H1 (cell line): ENCODE results near the gene ZNF101. TPM values are rescaled to one million over a fixed set of nuclear protein-coding genes. Genes with fewer than 3 reads are reported as not detected.

ENCODE experiments used
- CTCF ChIA-PET: fragments of 300-600 bp; sonication (Branson Sonifier 250); formaldehyde crosslinking; loops from one replicate; lab custom pipeline; 2021; ENCODE audit not compliant: partially characterized antibody; lab: Charles Lee
- POLR2A ChIA-PET: fragments of 300-600 bp; sonication (Branson Sonifier 250); formaldehyde crosslinking; loops from one replicate; lab custom pipeline; 2021; ENCODE audit warnings: inconsistent platforms; ENCODE audit not compliant: partially characterized antibody; lab: Charles Lee
- DNase-seq, 2 experiments: peaks; one replicate each; pipeline versions ENCODE4 v3.0.0 to v3.0.0-alpha.2; 2010 to 2022; ENCODE audit warnings: low spot score in 2 of 2, low read depth in 1 of 2, mixed read lengths in 1 of 2
- FAIRE-seq: peaks from 2 replicates; lab custom pipeline; 2011; peaks lifted over from hg19 to GRCh38; lab: Jason Lieb, UNC
- H2AFZ ChIP-seq: 2 replicates; pipeline ENCODE4 v1.8.1; 2012; ENCODE audit warnings: low read length, inconsistent platforms
- H2AK5ac ChIP-seq: 2 replicates; pipeline ENCODE4 v1.6.1; 2013; ENCODE audit warnings: low read depth, low read length
- H2BK120ac ChIP-seq: replicated peaks from 2 replicates; pipeline ENCODE3; 2013; ENCODE audit warnings: low read depth, low read length, inconsistent platforms
- H2BK12ac ChIP-seq: 2 replicates; pipeline ENCODE4 v1.6.1; 2013; ENCODE audit warnings: low read depth, low read length
- H2BK15ac ChIP-seq: 2 replicates; pipeline ENCODE4 v1.6.1; 2013; ENCODE audit warnings: low read length
- H2BK20ac ChIP-seq: 2 replicates; pipeline ENCODE4 v1.6.1; 2013; ENCODE audit warnings: low read length
- H2BK5ac ChIP-seq: 2 replicates; pipeline ENCODE4 v1.6.1; 2013; ENCODE audit warnings: low read depth, low read length
- H3K14ac ChIP-seq: 2 replicates; pipeline ENCODE4 v1.6.1; 2013; ENCODE audit warnings: inconsistent platforms; ENCODE audit not compliant: insufficient read length
- H3K18ac ChIP-seq: 2 replicates; pipeline ENCODE4 v1.6.1; 2013; ENCODE audit warnings: low read length; ENCODE audit errors: extremely low read depth
- H3K23ac ChIP-seq: 2 replicates; pipeline ENCODE4 v1.6.1; 2013; ENCODE audit warnings: inconsistent platforms; ENCODE audit not compliant: insufficient read length
- H3K23me2 ChIP-seq: 2 replicates; pipeline ENCODE4 v1.6.1; 2013; ENCODE audit warnings: low read depth, low read length
- H3K27ac ChIP-seq: 2 replicates; pipeline ENCODE4 v1.6.1; 2011; ENCODE audit warnings: low read depth, low read length, inconsistent platforms
- H3K27me3 ChIP-seq, 4 experiments: replicated peaks in 1 of 4; 1 replicate in 1 of 4; 2 replicates in 3 of 4; pipeline versions ENCODE4 v1.6.1 to v1.8.1; 2011 to 2013; ENCODE audit warnings: low read length in 3 of 4, mild to moderate bottlenecking in 3 of 4, inconsistent platforms in 2 of 4, mixed read lengths in 2 of 4, moderate library complexity in 1 of 4; ENCODE audit not compliant: control insufficient read depth in 3 of 4, insufficient read depth in 3 of 4; ENCODE audit errors: extremely low read depth in 1 of 4
- H3K36me3 ChIP-seq, 4 experiments: 2 replicates each; pipeline versions ENCODE4 v1.6.1 to v1.8.1; 2011 to 2013; ENCODE audit warnings: mild to moderate bottlenecking in 4 of 4, low read length in 3 of 4, moderate library complexity in 2 of 4, control low read depth in 1 of 4, inconsistent platforms in 1 of 4; ENCODE audit not compliant: insufficient read depth in 4 of 4, control insufficient read depth in 2 of 4
- H3K4ac ChIP-seq: replicated peaks from 2 replicates; pipeline ENCODE3; 2013; ENCODE audit warnings: low read length, low read depth, mixed read lengths, inconsistent platforms; ENCODE audit not compliant: insufficient read length
- H3K4me1 ChIP-seq, 4 experiments: replicated peaks in 1 of 4; 1 replicate in 1 of 4; 2 replicates in 3 of 4; pipeline versions ENCODE4 v1.6.1 to v1.8.1; 2011 to 2013; ENCODE audit warnings: low read length in 3 of 4, inconsistent platforms in 2 of 4, mixed read lengths in 1 of 4; ENCODE audit not compliant: insufficient read depth in 4 of 4, control insufficient read depth in 3 of 4
- H3K4me2 ChIP-seq, 2 experiments: 2 replicates each; pipeline versions ENCODE4 v1.6.1 to v1.8.1; 2011 to 2013; ENCODE audit warnings: low read depth in 2 of 2, low read length in 2 of 2, control low read depth in 1 of 2, inconsistent platforms in 1 of 2, mild to moderate bottlenecking in 1 of 2; ENCODE audit not compliant: insufficient read depth in 1 of 2
- H3K4me3 ChIP-seq, 4 experiments: fragments of 200-600, 300-600 bp in 1 of 4; sonication (generic), shearing (Covaris generic), sonication (Bioruptor Twin) in 1 of 4; 2 replicates each; pipeline versions ENCODE4 v1.5.1 to v1.8.1; 2011 to 2016; ENCODE audit warnings: low read length in 4 of 4, low read depth in 3 of 4, control low read depth in 2 of 4, inconsistent platforms in 2 of 4, mild to moderate bottlenecking in 2 of 4, mixed read lengths in 1 of 4, moderate library complexity in 1 of 4; ENCODE audit not compliant: insufficient read depth in 2 of 4; ENCODE audit errors: extremely low read depth in 1 of 4
- H3K56ac ChIP-seq: replicated peaks from 2 replicates; pipeline ENCODE3; 2013; ENCODE audit warnings: low read depth, mild to moderate bottlenecking, mixed read lengths, low read length, inconsistent platforms; ENCODE audit not compliant: insufficient read length
- H3K79me1 ChIP-seq: 2 replicates; pipeline ENCODE4 v1.6.1; 2013; ENCODE audit warnings: low read depth, low read length, control low read depth
- H3K79me2 ChIP-seq, 2 experiments: 2 replicates each; pipeline versions ENCODE4 v1.6.1 to v1.8.1; 2012 to 2013; ENCODE audit warnings: low read length in 2 of 2, mild to moderate bottlenecking in 2 of 2, inconsistent platforms in 1 of 2; ENCODE audit not compliant: insufficient read depth in 2 of 2, control insufficient read depth in 1 of 2
- H3K9ac ChIP-seq, 4 experiments: replicated peaks in 1 of 4; 1 replicate in 1 of 4; 2 replicates in 3 of 4; pipeline versions ENCODE4 v1.6.1 to v1.8.1; 2011 to 2013; ENCODE audit warnings: low read depth in 3 of 4, low read length in 3 of 4, control low read depth in 2 of 4, mild to moderate bottlenecking in 2 of 4, moderate library complexity in 2 of 4, inconsistent platforms in 1 of 4; ENCODE audit errors: extremely low read depth in 1 of 4
- H3K9me3 ChIP-seq, 2 experiments: 2 replicates each; pipeline versions ENCODE4 v1.6.1 to v1.8.1; 2012 to 2013; ENCODE audit warnings: mild to moderate bottlenecking in 2 of 2, moderate library complexity in 2 of 2, control low read depth in 1 of 2, inconsistent platforms in 1 of 2, low read depth in 1 of 2, low read length in 1 of 2, mixed read lengths in 1 of 2; ENCODE audit not compliant: insufficient read depth in 2 of 2
- H4K20me1 ChIP-seq, 2 experiments: replicated peaks in 1 of 2; 2 replicates each; pipeline versions ENCODE3 to v1.8.1; 2011 to 2013; ENCODE audit warnings: inconsistent platforms in 2 of 2, low read length in 2 of 2, mild to moderate bottlenecking in 1 of 2; ENCODE audit not compliant: insufficient read depth in 2 of 2, control insufficient read depth in 1 of 2
- H4K5ac ChIP-seq: 2 replicates; pipeline ENCODE4 v1.6.1; 2013; ENCODE audit warnings: low read length, low read depth, mixed read lengths, inconsistent platforms; ENCODE audit not compliant: insufficient read length
- H4K8ac ChIP-seq: 2 replicates; pipeline ENCODE4 v1.8.0; 2013; ENCODE audit warnings: mild to moderate bottlenecking, moderate library complexity, low read length, inconsistent platforms; ENCODE audit not compliant: insufficient read depth; ENCODE audit errors: extremely low read depth
- H4K91ac ChIP-seq: replicated peaks from 2 replicates; pipeline ENCODE3; 2013; ENCODE audit warnings: low read length, mixed read lengths, inconsistent platforms; ENCODE audit not compliant: insufficient read length
- ATF3 ChIP-seq: IDR thresholded peaks from 2 replicates; pipeline ENCODE4 v1.6.1; 2011; ENCODE audit warnings: low read depth, mild to moderate bottlenecking, low read length; ENCODE audit not compliant: insufficient read depth
- CBX8 ChIP-seq: fragments of 300-800, 300-1000 bp; sonication (generic); IDR thresholded peaks from 2 replicates; pipeline ENCODE4 v1.7.1; 2016; ENCODE audit warnings: low read depth, low read length, borderline replicate concordance
- CEBPB ChIP-seq: IDR thresholded peaks from 2 replicates; pipeline ENCODE4 v1.6.1; 2012; ENCODE audit warnings: low read depth, low read length
- CHD2 ChIP-seq: IDR thresholded peaks from 2 replicates; pipeline ENCODE4 v1.6.1; 2012; ENCODE audit warnings: low read length, improper control_type of control experiment
- E2F6 ChIP-seq: IDR thresholded peaks from 2 replicates; pipeline ENCODE4 v1.6.1; 2012; ENCODE audit warnings: inconsistent platforms
- GTF2F1 ChIP-seq: IDR thresholded peaks from 2 replicates; pipeline ENCODE4 v1.6.1; 2012; ENCODE audit warnings: low read depth, low read length, improper control_type of control experiment, borderline replicate concordance
- SUZ12 ChIP-seq: fragments of 200-600 bp; sonication (generic); IDR thresholded peaks from 2 replicates; pipeline ENCODE4 v1.6.1; 2012; ENCODE audit warnings: mild to moderate bottlenecking, inconsistent platforms, low read length, moderate library complexity, mixed read lengths
- YY1 ChIP-seq: IDR thresholded peaks from 2 replicates; pipeline ENCODE4 v1.6.1; 2011; ENCODE audit warnings: low read depth, mild to moderate bottlenecking, low read length
- WGBS, 2 experiments: shearing (Covaris generic) in 1 of 2; methylation state at CpG; one replicate each; pipeline versions ENCODE4 v1.1.6 to v1.1.7; 2013 to 2015; ENCODE audit warnings: low lambda C conversion rate in 2 of 2, mixed read lengths in 2 of 2, inconsistent platforms in 1 of 2, low coverage in 1 of 2, missing lambda C conversion rate in 1 of 2; ENCODE audit not compliant: insufficient replicate concordance in 2 of 2, insufficient coverage in 1 of 2, insufficient read length in 1 of 2; ENCODE audit errors: extremely low coverage in 1 of 2, missing lambda C conversion rate in 1 of 2; 5-methylcytosine and 5-hydroxymethylcytosine counted together
- polyA plus RNA-seq, 7 experiments: library from polyadenylated mRNA; depleted of rRNA in 3 of 7; stranded (reverse) in 5 of 7; unstranded in 2 of 7; fragments of >200 nt in 5 of 7; fragments of 200-250 nt in 2 of 7; gene quantifications; 1 replicate in 5 of 7; 2 replicates in 1 of 7; 4 replicates in 1 of 7; pipeline versions ENCODE4 v1.2.1 to v1.2.3, GENCODE V29; 2011 to 2013; ENCODE audit warnings: missing spikeins in 2 of 7, mixed read lengths in 2 of 7
- total RNA-seq: library from RNA; stranded (reverse); fragmentation: NEBNext Ultra II Directional; extraction: Animal tissue kit (Norgen Biotek cat#: 25700); gene quantifications from 2 replicates; pipeline ENCODE4 v1.2.1, GENCODE V29; 2021

ZNF101 gene
- total and polyA plus RNA-seq, 2 of the 8 experiments (the other 6 are each of a cell fraction or from before 2014, with no cell fraction given) = 13.0 to 50.9 TPM

GRCh38 chr19:19649155-19649554, 19.5 kb upstream of the ZNF101 start:
- Histone ChIP-seq H3K79me1 (0 out of 2 replicates have a peak, but pooled peaks cover 2% of the 10 kb centered on the region), H3K79me2 (no peaks in the 10 kb centered on the region), H3K23me2 (no peaks in the 10 kb centered on the region), H3K23ac (no peak overlapping the region), H2AK5ac (no peak overlapping the region), H4K20me1 (peaks cover 7 to 19% of the 10 kb centered on the region in 2 experiments), H2BK5ac (no peak overlapping the region), H3K9me3 (no peaks in the 10 kb centered on the region), H4K91ac (no peak overlapping the region), H2BK20ac (no peak overlapping the region), H3K4me2 (no peak overlapping the region), H3K14ac (no peak overlapping the region), H4K5ac (no peak overlapping the region), H3K27me3 (no peaks in the 10 kb centered on the region), H2BK12ac (no peak overlapping the region), H2BK120ac (no peak overlapping the region), H4K8ac (no peak overlapping the region), H3K4me1 (no peaks in the 10 kb centered on the region), H3K56ac (no peak overlapping the region), H3K36me3 (peaks cover 33 to 79% (median 61%) of the 10 kb centered on the region in 4 experiments), H3K9ac (no peak overlapping the region), H2AFZ (no peak overlapping the region), H3K4ac (no peak overlapping the region), H3K27ac (no peak overlapping the region), H3K18ac (no peak overlapping the region), H2BK15ac (no peak overlapping the region), H3K4me3 (no peak overlapping the region)
- FAIRE-seq = no peak
- no peak for TF ChIP-seq GTF2F1
- no peak for TF ChIP-seq CHD2
- TF ChIP-seq ATF3 = no peak
- TF ChIP-seq CBX8 = no peak
- TF ChIP-seq E2F6 = no peak
- no peak for TF ChIP-seq CEBPB
- TF ChIP-seq YY1 = no peak
- no peak for TF ChIP-seq SUZ12
- 86% methylated on average over 6 of the region's 6 CpGs; no CpG with 5 or more reads in 1 of the 2 experiments for WGBS, 2 experiments
- CTCF ChIA-PET = interaction anchor here (1.2 kb wide), 1 partner anchor 118 kb away, joined by 6 read pairs; no protein-coding TSS in a partner anchor
- POLR2A ChIA-PET = interaction anchor here (0.6 to 2.0 kb wide), 7 partner anchors 8 to 139 kb away, joined by 3 to 5 read pairs (median 3); no protein-coding TSS in a partner anchor
- no peak for DNase-seq
